Tibial nerve (tissue), 4 donors: ENCODE results near the gene RPAP3. TPM values are rescaled to one million over a fixed set of nuclear protein-coding genes. Genes with fewer than 3 reads are reported as not detected.

Experiments used
- DNase-seq, 2 donors: peaks; one replicate each; pipeline ENCODE4 v3.0.0-alpha.2; 2019; ENCODE audit warnings: low spot score in 2 of 2
- H3K27ac ChIP-seq, 4 donors: fragments of 200-600 bp; sonication (generic) in 3 of 4; one replicate each; pipeline ENCODE4 v1.5.1; 2017 to 2019; ENCODE audit warnings: mild to moderate bottlenecking in 1 of 4
- H3K27me3 ChIP-seq, 2 donors: fragments of 200-600 bp; sonication (generic) in 1 of 2; one replicate each; pipeline versions ENCODE4 v1.5.1 to v1.6.0; 2017 to 2019
- H3K36me3 ChIP-seq, 3 donors: fragments of 200-600 bp; sonication (generic); one replicate each; pipeline ENCODE4 v1.5.1; 2018 to 2019
- H3K4me1 ChIP-seq, 4 donors: fragments of 200-600 bp; sonication (generic) in 3 of 4; one replicate each; pipeline ENCODE4 v1.5.1; 2017 to 2019
- H3K4me3 ChIP-seq, 4 donors: fragments of 200-600 bp; sonication (generic) in 3 of 4; one replicate each; pipeline ENCODE4 v1.5.1; 2017 to 2019; ENCODE audit warnings: mild to moderate bottlenecking in 1 of 4, moderate library complexity in 1 of 4
- H3K9me3 ChIP-seq, 4 donors: fragments of 200-600 bp; sonication (generic) in 3 of 4; one replicate each; pipeline ENCODE4 v1.5.1; 2017 to 2019
- CTCF ChIP-seq, 5 experiments: fragments of 200-600 bp in 3 of 5; fragments of 450-650 bp in 2 of 5; sonication (generic) in 3 of 5; IDR thresholded peaks; one replicate each; pipeline ENCODE4 v1.5.1; 2016 to 2019; ENCODE audit warnings: antibody characterized with exemption in 5 of 5, mild to moderate bottlenecking in 3 of 5, moderate library complexity in 2 of 5
- EP300 ChIP-seq, 2 donors: sonication (generic); formaldehyde crosslinking; IDR thresholded peaks; one replicate each; pipeline ENCODE4 v1.6.1; 2017; ENCODE audit warnings: antibody characterized with exemption in 2 of 2, mild to moderate bottlenecking in 1 of 2
- POLR2A ChIP-seq, 2 donors: fragments of 450-650 bp; IDR thresholded peaks; one replicate each; pipeline ENCODE4 v1.6.1; 2017; ENCODE audit warnings: antibody characterized with exemption in 2 of 2, mild to moderate bottlenecking in 2 of 2, moderate library complexity in 2 of 2
- WGBS, 2 donors: methylation state at CpG; one replicate each; pipeline ENCODE4 v1.1.5; 2018; 5-methylcytosine and 5-hydroxymethylcytosine counted together
- total RNA-seq, 4 donors: library from RNA; depleted of rRNA; stranded (reverse); fragments of >200 nt; gene quantifications; one replicate each; pipeline ENCODE4 v1.1.0, GENCODE V29; 2016

The RPAP3 gene
- total RNA-seq, 4 donors from 2014 or later, result 8.8 to 19.2 (median 15.5) TPM

- no peak overlapping the region for H3K4me3 ChIP-seq
- no peaks in the 10 kb centered on the region for H3K27me3 ChIP-seq
- H3K9me3 ChIP-seq, result no peaks in the 10 kb centered on the region
- TF ChIP-seq POLR2A (IDR thresholded peaks at IDR 0.05) (no peak), EP300 (IDR thresholded peaks at IDR 0.05) (no peak), CTCF (IDR thresholded peaks at IDR 0.05) (no peak)
- DNase-seq, result no peak
- H3K27ac ChIP-seq, result peak overlapping the region in 1 of 4 donors; percentile 20
- peaks cover 0 to 2% (median 0%) of the 10 kb centered on the region in 3 donors for H3K36me3 ChIP-seq
- peaks cover 0 to 44% (median 3%) of the 10 kb centered on the region in 4 donors for H3K4me1 ChIP-seq
- WGBS, 2 donors, result 42 to 46% methylated on average over 3 of the region's 3 CpGs
Observed at GRCh38 chr12:47729233-47729632, 23.4 kb upstream of the RPAP3 start.

- Histone ChIP-seq H3K9me3 (no peaks in the 10 kb centered on the region), H3K4me1 (peaks cover 0 to 34% (median 3%) of the 10 kb centered on the region in 4 donors), H3K27ac (no peak overlapping the region), H3K27me3 (no peaks in the 10 kb centered on the region), H3K4me3 (no peak overlapping the region), H3K36me3 (peaks cover 0 to 20% (median 0%) of the 10 kb centered on the region in 3 donors)
- no peak for DNase-seq
- 36 to 50% methylated on average over 5 of the region's 5 CpGs for WGBS, 2 donors
- TF ChIP-seq CTCF (IDR thresholded peaks at IDR 0.05), result no peak
- no peak for TF ChIP-seq POLR2A (IDR thresholded peaks at IDR 0.05)
- no peak for TF ChIP-seq EP300 (IDR thresholded peaks at IDR 0.05)
Observed at GRCh38 chr12:47725893-47726292, 20.1 kb upstream of the RPAP3 start.

- TF ChIP-seq CTCF (IDR thresholded peaks at IDR 0.05) (no peak), POLR2A (IDR thresholded peaks at IDR 0.05) (no peak), EP300 (IDR thresholded peaks at IDR 0.05) (no peak)
- H3K27ac ChIP-seq, result no peak within 1 kb of the TSS
- no peaks in the 10 kb centered on the region for H3K9me3 ChIP-seq
- H3K36me3 ChIP-seq, result peaks cover 0 to 27% (median 0%) of the 10 kb centered on the region in 3 donors
- no peaks in the 10 kb centered on the region for H3K27me3 ChIP-seq
- H3K4me3 ChIP-seq, result no peak within 1 kb of the TSS
- peaks cover 0 to 30% (median 1%) of the 10 kb centered on the region in 4 donors for H3K4me1 ChIP-seq
- no peak for DNase-seq
- 93 to 94% methylated on average over 8 of the region's 8 CpGs for WGBS, 2 donors
Observed at GRCh38 chr12:47725091-47725772, 19.4 kb upstream of the RPAP3 start, which contains the start of gene ENDOU. Gene ENDOU, minus strand, starts transcription at chr12:47725490. Its CDS starts 77 bp downstream, at chr12:47725413.

GRCh38 chr12:47722941-47723631 lies 17.3 kb upstream of the RPAP3 start:
- H3K4me3 ChIP-seq, result no peak overlapping the region
- 73 to 80% methylated on average over 5 of the region's 5 CpGs for WGBS, 2 donors
- H3K9me3 ChIP-seq, result no peaks in the 10 kb centered on the region
- no peak for TF ChIP-seq POLR2A (IDR thresholded peaks at IDR 0.05)
- no peak for TF ChIP-seq CTCF (IDR thresholded peaks at IDR 0.05)
- no peak for TF ChIP-seq EP300 (IDR thresholded peaks at IDR 0.05)
- H3K27ac ChIP-seq, result peak overlapping the region in 1 of 4 donors; percentile 3
- peaks cover 0 to 26% (median 3%) of the 10 kb centered on the region in 4 donors for H3K4me1 ChIP-seq
- H3K36me3 ChIP-seq, result peaks cover 0 to 37% (median 0%) of the 10 kb centered on the region in 3 donors
- DNase-seq, result no peak
- no peaks in the 10 kb centered on the region for H3K27me3 ChIP-seq
